WERI-Rb-1 (cell line): Measurements from ENCODE around the gene INSYN1.
A peak's percentile ranks its signal among the peaks of the same experiment; 100 is the strongest.

Experiments
- DNase-seq: peaks from one replicate; pipeline ENCODE4 v3.0.0-alpha.2; 2020
- H3K27ac ChIP-seq: fragments of 250-450 bp; sonication (Bioruptor Pico); 2 replicates; pipeline ENCODE4 v1.5.1; 2020; ENCODE audit warnings: mild to moderate bottlenecking, moderate library complexity
- H3K27me3 ChIP-seq: fragments of 250-450 bp; sonication (Bioruptor Pico); 2 replicates; pipeline ENCODE4 v1.5.1; 2021; ENCODE audit warnings: mild to moderate bottlenecking, low read depth, moderate library complexity; ENCODE audit not compliant: insufficient read depth, severe bottlenecking
- H3K36me3 ChIP-seq: fragments of 250-450 bp; sonication (Bioruptor Pico); 2 replicates; pipeline ENCODE4 v1.5.1; 2020; ENCODE audit warnings: mild to moderate bottlenecking, moderate library complexity
- H3K4me3 ChIP-seq: 2 replicates; pipeline ENCODE4 v1.5.1; 2011; ENCODE audit warnings: low read depth, mild to moderate bottlenecking, control low read depth, low read length
- H3K9me3 ChIP-seq: fragments of 250-450 bp; sonication (Bioruptor Pico); 2 replicates; pipeline ENCODE4 v1.5.1; 2021; ENCODE audit warnings: mild to moderate bottlenecking, moderate library complexity; ENCODE audit not compliant: severe bottlenecking
- TF ChIP-seq, protein P1 (sequence below): IDR thresholded peaks from 2 replicates; pipeline ENCODE4 v1.5.1; 2011; ENCODE audit warnings: low read depth, mild to moderate bottlenecking, control low read depth, inconsistent platforms, low read length

The INSYN1 gene

DNA sequence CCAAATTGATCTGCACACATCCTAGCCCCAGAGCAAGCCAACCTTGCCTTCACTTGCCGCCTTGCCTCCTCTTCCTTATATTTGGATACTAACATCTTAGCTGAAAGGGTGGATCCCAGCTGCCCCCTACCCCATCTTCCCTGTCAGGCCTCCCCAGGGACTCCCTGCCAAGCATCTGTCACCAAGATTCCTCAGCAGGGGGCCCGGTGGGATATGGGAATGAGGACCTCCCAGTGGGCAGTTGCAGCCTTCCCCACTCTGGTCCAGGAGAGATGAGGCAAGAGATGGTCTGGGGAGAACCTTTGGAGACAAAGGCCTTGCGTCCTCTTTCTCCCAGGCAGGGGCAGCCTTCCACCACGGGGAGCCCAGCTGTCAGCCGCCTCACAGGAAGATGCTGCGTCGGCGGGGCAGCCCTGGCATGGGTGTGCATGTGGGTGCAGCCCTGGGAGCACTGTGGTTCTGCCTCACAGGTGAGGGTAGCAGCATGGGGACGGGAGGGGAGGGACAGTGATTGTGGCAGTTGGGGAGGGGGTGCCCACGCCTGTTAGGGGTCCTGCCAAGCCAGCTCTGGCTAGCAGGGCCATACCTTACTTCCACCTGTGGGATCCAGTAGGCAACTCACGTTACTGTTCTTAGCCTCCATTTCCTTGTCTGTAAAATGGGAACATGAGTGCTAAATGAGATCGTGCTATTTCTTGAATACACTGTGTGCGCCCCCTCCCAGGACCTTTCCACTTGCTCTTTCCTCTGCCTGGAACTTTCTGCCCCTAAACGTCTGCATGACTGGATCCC is 53.7 kb downstream of the INSYN1 start:
- H3K36me3 ChIP-seq: peaks cover 20% of the 10 kb centered on the region
- DNase-seq: no peak
- TF ChIP-seq, protein P1, sequence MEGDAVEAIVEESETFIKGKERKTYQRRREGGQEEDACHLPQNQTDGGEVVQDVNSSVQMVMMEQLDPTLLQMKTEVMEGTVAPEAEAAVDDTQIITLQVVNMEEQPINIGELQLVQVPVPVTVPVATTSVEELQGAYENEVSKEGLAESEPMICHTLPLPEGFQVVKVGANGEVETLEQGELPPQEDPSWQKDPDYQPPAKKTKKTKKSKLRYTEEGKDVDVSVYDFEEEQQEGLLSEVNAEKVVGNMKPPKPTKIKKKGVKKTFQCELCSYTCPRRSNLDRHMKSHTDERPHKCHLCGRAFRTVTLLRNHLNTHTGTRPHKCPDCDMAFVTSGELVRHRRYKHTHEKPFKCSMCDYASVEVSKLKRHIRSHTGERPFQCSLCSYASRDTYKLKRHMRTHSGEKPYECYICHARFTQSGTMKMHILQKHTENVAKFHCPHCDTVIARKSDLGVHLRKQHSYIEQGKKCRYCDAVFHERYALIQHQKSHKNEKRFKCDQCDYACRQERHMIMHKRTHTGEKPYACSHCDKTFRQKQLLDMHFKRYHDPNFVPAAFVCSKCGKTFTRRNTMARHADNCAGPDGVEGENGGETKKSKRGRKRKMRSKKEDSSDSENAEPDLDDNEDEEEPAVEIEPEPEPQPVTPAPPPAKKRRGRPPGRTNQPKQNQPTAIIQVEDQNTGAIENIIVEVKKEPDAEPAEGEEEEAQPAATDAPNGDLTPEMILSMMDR: no peak
- H3K9me3 ChIP-seq: no peaks in the 10 kb centered on the region
- no peak overlapping the region for H3K4me3 ChIP-seq
- H3K27me3 ChIP-seq: no peaks in the 10 kb centered on the region
- H3K27ac ChIP-seq: no peak overlapping the region

DNA sequence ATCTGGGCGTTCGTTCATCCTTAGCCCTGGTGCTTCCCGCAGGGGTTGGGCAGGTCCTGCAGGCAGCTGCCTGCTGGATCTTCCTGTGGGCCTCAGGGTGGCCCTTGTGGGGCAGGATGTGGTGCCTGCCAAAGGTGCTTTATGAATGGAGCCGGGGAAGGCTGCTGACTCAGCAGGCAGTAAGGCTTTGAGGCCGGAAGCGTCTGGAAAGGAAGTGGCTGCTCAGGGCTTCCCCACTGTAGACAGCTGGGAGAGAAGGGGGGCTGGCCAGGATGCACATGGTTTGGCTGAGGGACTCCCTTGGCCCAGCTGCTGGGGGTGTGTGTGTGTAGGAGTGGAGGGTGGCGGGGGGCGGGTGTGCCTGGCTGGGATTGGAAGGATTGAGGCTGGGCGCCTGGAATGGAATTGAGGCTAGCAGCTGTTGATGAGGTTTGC is 56.1 kb downstream of the INSYN1 start:
- Histone ChIP-seq H3K4me3 (no peak overlapping the region), H3K27ac (no peak overlapping the region), H3K36me3 (peaks cover 21% of the 10 kb centered on the region), H3K27me3 (no peaks in the 10 kb centered on the region), H3K9me3 (no peaks in the 10 kb centered on the region)
- peak; percentile 38 for DNase-seq
- TF ChIP-seq, protein P1: no peak

GRCh38 chr15:73696641-73697001 is 56.5 kb downstream of the INSYN1 start:
- Histone ChIP-seq H3K4me3 (no peak overlapping the region), H3K36me3 (peaks cover 24% of the 10 kb centered on the region), H3K27me3 (no peaks in the 10 kb centered on the region), H3K27ac (no peak overlapping the region), H3K9me3 (no peaks in the 10 kb centered on the region)
- TF ChIP-seq, protein P1: no peak
- no peak for DNase-seq

DNA sequence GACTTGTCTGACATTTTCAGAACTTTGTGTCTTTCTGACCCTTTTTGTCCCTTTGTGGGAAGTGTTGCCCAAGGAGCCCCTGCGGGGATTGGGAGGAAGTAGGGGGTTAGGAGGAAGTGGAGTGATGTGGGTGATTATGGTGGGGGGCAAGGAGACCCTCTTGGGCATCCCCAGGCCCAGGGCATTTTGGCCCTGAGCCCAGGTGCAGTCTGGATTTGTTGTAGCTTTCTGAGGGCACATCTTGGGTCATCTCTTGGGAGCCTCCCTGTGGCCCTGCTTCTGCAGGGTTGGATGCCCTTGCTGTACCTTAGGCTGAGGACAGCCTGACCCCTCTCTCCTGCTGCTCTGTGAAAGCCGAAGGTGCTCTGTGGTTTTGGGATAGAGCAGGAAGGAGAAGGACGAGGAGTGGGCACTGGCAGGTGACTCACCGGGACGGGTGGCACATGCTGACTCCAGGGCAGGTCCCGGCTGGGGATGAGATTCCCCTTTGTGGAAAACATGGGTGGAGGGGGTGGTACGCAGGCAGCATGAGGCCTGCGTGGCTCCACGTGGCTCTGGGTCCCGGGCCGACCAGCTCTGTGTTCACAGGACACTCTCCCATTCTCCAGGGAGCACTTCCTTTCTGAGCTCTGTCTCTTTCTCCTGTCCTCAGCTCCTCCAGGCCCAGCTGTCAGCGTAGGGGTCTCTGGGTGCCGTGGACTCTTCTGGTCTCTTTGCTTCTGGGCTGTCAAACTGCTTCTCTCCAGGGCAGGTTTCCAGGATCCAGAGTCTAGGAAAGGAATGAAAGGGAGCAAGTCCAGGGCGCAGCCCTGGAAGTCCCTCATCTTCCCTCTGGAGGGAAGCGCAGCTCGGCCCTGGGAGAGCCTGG is 57.1 kb downstream of the INSYN1 start:
- H3K4me3 ChIP-seq: no peak overlapping the region
- peaks cover 24% of the 10 kb centered on the region for H3K36me3 ChIP-seq
- no peaks in the 10 kb centered on the region for H3K9me3 ChIP-seq
- TF ChIP-seq, protein P1: no peak
- no peak overlapping the region for H3K27ac ChIP-seq
- no peaks in the 10 kb centered on the region for H3K27me3 ChIP-seq
- DNase-seq: no peak

DNA sequence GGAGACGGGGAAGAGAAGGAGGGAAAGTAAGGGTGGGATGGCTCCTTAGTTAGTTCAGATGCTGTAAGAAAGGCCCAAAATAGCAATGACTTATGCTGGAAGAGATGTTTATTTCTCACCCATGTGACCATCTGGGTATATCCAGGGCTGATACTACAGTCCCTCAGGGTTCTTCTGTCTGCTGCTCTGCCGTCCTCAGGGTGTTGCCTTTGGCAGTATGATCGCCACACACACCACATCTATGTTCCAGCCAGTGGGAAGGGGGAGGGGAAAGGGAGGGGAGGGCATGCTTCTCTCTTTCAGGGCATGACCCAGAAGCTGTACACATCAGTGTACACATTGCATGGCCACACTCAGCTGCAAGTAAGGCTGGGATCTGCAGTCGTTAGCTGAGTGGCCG is 58.7 kb downstream of the INSYN1 start:
- H3K27me3 ChIP-seq: no peaks in the 10 kb centered on the region
- DNase-seq: no peak
- TF ChIP-seq, protein P1: no peak
- no peaks in the 10 kb centered on the region for H3K9me3 ChIP-seq
- H3K4me3 ChIP-seq: no peak overlapping the region
- no peak overlapping the region for H3K27ac ChIP-seq
- peaks cover 17% of the 10 kb centered on the region for H3K36me3 ChIP-seq
